ENCODE data around the gene TRPC4.

DNA sequence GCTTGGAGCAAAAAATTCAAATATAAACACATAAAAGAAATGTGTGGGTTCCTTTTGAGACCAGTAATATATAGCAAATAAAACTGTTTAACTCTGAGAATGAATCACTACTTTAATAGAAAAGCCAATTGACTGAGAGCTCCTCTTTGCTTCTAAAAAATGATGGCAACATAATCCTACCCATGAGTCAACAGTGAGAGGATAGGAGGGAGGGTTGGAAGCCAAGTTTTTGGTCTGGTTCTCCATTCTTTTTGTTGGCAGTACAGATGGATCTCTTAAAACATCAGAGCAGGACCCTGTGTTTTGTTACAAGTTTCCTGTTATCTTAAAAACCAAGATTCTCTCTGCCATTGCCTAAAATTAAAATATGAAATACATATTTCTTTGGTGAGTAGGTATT is 221.0 kb downstream of the TRPC4 start:
- TF ChIP-seq, protein P1, sequence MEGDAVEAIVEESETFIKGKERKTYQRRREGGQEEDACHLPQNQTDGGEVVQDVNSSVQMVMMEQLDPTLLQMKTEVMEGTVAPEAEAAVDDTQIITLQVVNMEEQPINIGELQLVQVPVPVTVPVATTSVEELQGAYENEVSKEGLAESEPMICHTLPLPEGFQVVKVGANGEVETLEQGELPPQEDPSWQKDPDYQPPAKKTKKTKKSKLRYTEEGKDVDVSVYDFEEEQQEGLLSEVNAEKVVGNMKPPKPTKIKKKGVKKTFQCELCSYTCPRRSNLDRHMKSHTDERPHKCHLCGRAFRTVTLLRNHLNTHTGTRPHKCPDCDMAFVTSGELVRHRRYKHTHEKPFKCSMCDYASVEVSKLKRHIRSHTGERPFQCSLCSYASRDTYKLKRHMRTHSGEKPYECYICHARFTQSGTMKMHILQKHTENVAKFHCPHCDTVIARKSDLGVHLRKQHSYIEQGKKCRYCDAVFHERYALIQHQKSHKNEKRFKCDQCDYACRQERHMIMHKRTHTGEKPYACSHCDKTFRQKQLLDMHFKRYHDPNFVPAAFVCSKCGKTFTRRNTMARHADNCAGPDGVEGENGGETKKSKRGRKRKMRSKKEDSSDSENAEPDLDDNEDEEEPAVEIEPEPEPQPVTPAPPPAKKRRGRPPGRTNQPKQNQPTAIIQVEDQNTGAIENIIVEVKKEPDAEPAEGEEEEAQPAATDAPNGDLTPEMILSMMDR (IDR thresholded peaks at IDR 0.05): no peak
- no peak for TF ChIP-seq POLR2A (IDR thresholded peaks at IDR 0.05)

Measured in adrenal gland (tissue), 5 donors.